H1 (cell line): ENCODE results near the gene ASGR2. TPM values are rescaled to one million over a fixed set of nuclear protein-coding genes. Genes with fewer than 3 reads are reported as not detected.

Experiments
- USF2 ChIP-seq: IDR thresholded peaks from 2 replicates; pipeline ENCODE4 v1.6.1; 2011; ENCODE audit warnings: low read length, improper control_type of control experiment
- polyA plus RNA-seq, 7 experiments: library from polyadenylated mRNA; depleted of rRNA in 3 of 7; stranded (reverse) in 5 of 7; unstranded in 2 of 7; fragments of >200 nt in 5 of 7; fragments of 200-250 nt in 2 of 7; gene quantifications; 1 replicate in 5 of 7; 2 replicates in 1 of 7; 4 replicates in 1 of 7; pipeline versions ENCODE4 v1.2.1 to v1.2.3, GENCODE V29; 2011 to 2013; ENCODE audit warnings: missing spikeins in 2 of 7, mixed read lengths in 2 of 7
- total RNA-seq: library from RNA; stranded (reverse); fragmentation: NEBNext Ultra II Directional; extraction: Animal tissue kit (Norgen Biotek cat#: 25700); gene quantifications from 2 replicates; pipeline ENCODE4 v1.2.1, GENCODE V29; 2021

The ASGR2 gene
- total and polyA plus RNA-seq, 2 of the 8 experiments (the other 6 are each of a cell fraction or from before 2014, with no cell fraction given), result 0.91 TPM; not detected in 1

GRCh38 chr17:7110617-7111306 is 3.9 kb downstream of the ASGR2 start (continued):
- no peak for TF ChIP-seq USF2
